IPS-18c (cell line): ENCODE measurements around the gene NISCH.

Experiments
- H3K4me3 ChIP-seq: 2 replicates; pipeline ENCODE4 v1.7.0; 2013; ENCODE audit warnings: low read depth, mild to moderate bottlenecking, low read length, moderate library complexity; ENCODE audit not compliant: insufficient read depth
- H3K9me3 ChIP-seq: one replicate; pipeline ENCODE4 v1.6.1; 2013; ENCODE audit warnings: mild to moderate bottlenecking, low read length, moderate library complexity; ENCODE audit not compliant: control insufficient read depth, insufficient read depth

Gene NISCH

DNA sequence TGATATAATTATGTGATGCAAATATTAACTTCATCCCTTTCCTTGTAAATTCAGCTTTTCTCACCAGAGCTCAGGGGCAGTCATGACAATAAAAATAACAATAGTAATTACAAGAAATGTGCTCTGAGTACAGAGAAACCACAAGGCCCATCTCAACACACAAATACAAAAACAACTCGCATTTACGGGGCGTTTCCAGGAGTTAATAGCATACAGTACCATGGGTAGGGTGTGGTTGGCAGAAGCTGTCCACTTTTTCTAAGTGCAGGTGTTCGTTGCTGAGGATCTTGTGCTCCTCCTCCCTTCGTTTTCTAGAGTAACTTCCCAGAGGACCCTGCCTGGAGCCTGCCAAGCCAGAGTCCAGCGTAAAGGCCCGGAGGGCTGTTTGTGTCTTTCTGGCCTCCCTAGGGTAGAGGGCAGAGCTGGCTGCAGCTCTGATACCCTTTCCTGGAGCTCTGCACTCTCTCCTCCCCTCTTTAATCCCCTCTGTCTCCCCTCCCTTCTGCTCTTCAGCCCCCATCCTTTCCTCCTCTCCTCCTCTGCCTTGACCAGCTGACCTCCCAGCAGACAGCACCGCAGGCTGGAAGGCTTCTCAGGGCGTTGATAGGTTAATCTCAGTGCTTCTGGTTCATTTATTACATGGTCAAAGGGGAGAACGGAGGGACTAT, 21.9 kb upstream of the NISCH start:
- no peaks in the 10 kb centered on the region for H3K9me3 ChIP-seq

DNA sequence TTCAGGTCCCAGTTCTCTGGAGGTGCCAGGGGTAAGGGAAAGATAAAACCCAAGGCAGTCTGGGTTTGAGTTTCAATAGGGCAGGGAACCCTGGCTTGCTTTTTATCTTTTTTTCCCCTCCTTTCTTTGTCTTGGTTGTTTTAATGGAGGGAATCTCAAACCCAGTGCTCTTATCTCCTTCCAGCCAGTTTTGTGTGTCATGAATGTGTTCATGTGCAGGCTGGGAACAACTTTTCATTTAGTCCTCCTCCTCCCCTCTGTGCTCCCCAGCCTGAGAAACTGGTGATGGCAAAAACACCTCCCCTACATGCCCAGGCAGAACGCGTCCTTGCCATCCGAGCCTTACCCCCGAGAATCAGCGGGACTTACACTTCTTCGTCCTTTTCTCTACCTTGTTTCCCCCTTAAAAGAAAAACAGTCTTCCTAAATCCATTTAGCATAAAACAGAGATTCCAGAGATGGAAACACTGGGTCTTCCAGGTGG, 21.4 kb upstream of the NISCH start:
- no peak overlapping the region for H3K4me3 ChIP-seq
- H3K9me3 ChIP-seq: no peaks in the 10 kb centered on the region

More for the DNA sequence above, 21.9 kb upstream of the NISCH start:
- no peak overlapping the region for H3K4me3 ChIP-seq

DNA sequence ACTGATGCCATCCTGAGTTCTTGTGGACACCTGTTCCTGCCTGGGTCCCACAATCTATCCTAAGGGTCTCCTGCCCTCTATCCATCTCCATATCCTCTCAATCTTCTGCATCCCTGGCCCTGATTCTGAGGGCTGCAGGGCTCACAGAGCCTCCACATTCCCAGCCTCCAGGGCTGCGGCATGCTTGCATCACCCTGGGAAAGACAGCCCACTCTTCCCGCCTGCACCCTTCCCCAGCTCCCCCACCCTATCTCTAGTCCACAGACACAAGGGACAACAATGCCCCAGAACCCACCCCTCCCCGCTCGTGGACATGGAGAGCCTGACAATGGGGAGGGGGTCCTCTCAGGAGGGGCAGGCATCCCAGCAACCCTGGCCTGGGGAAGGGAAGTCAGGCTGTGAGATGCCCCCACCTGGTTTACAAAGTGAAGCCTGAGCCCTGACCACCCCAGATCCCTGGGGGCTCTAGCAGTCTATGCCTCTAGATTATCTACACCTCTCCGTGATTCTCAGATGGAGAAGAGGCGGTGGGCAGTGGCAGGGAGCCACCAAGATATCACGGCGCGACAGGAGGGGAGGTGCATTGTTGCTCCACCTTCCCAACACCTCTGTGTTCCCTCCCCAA, 20.8 kb upstream of the NISCH start:
- H3K4me3 ChIP-seq: no peak overlapping the region
- H3K9me3 ChIP-seq: no peaks in the 10 kb centered on the region

DNA sequence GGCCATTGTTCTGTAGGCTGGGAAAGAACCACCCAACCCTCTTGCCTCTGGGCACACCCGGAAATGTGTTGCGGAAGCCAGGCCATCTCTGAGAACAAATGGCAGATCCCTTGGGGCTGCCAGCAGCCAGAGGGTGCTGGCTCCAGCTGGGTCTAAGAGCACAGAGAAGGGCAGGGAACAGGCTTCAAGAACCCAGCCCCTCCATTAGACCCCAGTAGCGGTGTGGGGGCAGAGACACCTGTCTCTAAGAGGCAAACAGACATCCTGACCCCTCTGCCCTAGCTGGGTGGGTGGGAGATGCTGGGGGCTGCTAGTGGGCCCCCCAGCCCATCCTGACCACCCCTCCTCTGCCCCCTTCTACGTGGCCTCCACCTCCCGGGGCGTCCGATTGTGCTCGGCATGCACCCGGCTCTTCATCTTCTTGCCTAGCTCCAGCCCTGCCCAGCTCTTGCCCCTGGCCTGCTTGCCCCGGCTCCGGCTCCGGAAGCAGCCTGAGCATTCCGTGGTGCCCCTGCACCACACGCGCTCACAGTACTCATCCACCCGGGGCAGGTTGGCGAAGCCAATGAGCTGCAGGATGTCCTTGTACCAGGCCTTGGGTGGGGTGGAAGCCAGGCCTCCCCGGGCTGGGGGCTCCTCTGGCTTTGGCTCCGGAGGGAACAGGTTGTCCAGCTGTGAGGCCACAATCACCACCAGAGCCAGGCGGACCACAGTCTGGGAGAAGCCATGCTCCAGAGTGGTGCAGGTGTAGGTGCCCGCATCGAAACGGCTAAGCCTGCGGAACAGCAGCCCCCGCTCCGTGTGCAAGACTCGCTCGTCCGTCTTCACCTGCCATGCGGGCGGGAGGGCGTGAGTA, 19.9 kb upstream of the NISCH start:
- H3K9me3 ChIP-seq: no peaks in the 10 kb centered on the region
- H3K4me3 ChIP-seq: no peak overlapping the region

DNA sequence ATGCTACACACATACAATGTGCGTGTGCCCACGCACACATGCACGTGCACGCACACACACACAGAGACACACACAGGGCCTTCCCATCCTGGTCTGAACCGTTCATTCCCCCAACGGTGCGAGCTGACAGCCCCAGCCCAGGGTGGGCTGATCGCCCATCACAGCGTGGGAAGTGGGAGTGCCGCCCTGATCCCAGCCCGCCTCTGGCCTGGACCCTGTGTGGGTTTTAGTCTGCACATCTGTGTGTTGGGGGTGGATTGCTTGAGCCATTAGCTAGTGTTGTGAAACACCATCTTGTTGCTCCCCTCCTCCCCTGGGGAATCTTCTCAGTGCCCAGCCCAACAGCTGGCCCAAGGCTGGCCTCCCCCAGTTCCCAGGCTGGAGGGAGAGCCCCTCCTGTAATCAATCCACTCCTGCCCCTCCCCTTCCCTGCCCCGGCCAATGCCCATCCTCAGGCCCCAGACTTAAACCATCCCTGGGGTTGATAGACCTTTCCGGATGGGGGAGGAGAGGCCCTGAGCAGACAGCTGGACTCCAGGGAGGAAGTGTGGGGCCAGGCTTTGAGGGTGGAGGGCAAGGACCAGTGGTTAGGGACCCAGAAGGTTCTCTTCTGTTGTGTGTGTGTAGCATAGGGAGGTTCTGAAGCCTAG, 18.8 kb upstream of the NISCH start:
- Histone ChIP-seq H3K9me3 (no peaks in the 10 kb centered on the region), H3K4me3 (no peak overlapping the region)

DNA sequence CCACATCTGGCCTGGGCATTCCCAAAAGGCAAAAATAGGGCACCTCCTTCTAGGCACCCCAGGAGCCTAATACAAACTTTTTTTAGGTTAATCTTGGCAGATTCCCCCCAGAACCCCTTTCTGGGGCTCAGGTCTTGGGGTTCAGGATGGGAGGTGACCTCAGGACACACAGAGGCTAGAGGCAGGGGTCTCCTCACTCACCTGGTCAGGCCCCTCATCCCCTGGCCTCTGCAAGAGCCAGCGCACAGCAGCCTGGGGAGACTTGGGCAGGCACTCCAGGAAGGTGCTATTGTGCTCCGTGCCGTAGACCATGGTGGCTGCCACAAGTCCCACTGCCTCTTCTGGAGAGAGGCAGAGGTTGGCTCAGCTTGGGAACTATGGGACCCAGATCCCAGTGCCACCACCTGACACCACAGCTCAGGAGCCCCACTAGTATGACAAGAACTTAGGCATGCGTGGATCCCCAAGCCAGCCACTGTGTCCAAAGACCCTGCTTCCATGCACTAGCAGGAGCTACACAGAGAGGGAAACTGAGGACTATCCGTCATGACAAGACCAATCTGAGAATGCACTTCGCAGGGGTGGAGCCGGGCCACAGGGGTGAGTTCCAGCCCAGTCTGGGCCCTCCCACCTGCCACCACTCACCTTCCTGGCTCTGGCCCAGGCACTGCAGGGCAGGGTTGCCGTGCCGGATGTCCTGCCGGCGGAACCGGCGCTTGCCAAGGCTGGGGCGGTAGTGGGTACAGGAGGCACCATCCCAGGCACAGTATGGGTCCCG, 17.9 kb upstream of the NISCH start:
- Histone ChIP-seq H3K9me3 (no peaks in the 10 kb centered on the region), H3K4me3 (no peak overlapping the region)

DNA sequence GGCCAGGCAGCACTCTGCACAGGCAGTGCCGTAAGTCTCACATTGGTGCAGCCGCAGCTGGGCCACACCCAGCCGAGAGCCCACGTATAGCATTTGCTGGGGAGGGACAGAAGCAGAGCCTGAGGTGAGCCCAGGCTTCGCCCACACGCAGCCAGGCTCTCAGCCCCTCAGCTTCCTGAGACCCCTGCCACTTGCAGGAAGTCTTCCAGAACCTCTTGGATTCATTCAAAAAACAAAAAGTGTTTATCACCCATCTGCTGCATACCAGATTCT, 17.4 kb upstream of the NISCH start:
- H3K9me3 ChIP-seq: no peaks in the 10 kb centered on the region
- no peak overlapping the region for H3K4me3 ChIP-seq

DNA sequence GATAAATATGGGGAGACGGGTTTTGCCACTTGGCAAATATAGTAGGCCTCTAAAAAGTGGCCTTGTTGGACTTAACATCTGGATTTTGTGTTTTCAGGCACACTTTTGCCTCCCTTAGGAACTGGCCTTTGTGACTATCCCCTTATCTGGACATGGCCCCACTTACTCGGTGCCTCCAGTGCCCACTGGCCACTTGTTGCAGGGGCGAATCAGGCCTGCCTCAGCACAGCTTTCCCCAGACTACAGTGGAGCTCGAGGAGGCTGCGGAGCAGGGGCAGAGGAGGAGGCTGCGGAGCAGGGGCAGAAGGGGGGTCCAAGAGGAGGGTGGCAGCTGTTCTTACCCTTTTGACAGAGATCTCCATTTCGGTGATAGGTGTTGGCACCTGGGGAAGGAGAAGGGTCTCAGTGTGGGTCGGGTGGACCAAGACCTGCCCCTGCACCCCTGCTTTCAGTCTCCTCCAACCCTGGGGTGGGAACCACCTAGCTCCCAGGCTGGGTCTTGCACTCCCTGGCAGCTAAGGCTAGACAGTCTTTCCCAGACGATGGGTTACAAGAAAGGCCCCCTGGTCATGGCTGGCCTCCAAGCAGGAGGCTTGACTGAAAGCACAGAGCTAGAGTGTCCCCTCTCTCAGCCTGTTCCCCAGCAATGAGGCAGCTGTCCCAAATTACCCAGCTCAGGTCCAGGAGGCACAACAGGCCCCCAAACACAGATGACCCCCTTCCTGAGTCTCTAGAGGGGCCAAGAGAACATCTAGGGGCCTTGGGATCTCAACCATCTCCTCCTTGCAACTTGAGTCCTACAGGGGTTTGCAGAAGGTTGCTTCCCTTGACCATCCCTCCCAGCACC, 16.6 kb upstream of the NISCH start:
- no peaks in the 10 kb centered on the region for H3K9me3 ChIP-seq
- H3K4me3 ChIP-seq: no peak overlapping the region

DNA sequence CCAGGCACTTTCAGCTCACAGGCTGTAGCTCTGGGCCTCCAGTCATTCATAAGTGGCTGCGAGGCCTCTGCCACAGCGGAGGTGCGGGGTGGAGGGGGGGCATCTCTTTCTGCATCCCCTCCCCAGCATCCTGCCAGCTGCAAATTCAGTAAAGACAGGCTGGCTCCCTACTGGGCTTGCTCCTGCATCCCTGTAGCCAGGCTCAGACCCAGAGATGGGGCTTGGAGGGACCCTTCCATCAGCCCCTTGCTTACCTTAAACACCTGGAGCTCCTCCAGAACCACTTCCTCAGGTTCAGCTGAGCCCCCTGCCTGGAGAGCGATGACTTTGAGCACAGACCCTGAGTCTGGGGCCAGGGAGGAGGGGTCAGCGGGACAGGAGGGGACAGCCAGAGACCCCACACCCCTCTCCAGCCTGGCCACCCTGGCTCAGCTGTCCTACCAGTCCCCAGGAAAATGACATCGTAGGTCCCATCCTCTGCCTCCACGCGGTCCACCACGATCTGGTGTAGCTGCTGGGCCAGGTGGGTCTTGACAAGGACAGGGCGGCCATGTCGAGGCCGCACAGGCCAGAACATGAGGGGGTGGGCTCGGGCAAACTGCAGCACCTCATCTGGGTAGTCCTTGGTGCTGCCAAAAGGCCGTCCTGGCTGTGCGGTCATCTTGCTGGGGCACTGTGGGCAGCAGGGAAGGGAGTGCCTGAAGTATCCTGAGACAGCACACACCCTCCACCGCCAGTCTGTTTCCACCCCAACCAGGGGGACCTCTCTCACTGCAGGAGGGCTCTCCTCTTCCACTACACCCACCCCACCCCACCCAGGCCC, 15.8 kb upstream of the NISCH start:
- Histone ChIP-seq H3K4me3 (no peak overlapping the region), H3K9me3 (no peaks in the 10 kb centered on the region)

DNA sequence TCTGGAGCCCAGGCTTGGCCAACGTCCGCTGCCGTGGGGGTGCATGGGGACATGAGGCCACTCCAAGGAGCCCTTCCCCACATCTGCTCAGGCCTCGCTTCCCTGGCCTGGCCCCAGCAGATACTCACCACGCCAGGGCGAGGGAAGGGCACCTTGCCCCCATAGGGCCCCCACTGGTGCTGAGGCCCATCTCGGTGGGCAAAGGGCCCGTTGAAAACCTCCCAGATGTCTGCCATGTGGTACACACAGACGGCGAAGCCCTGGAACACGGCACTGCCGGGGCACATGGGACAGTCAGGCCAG, 15.2 kb upstream of the NISCH start:
- H3K9me3 ChIP-seq: no peaks in the 10 kb centered on the region
- no peak overlapping the region for H3K4me3 ChIP-seq

DNA sequence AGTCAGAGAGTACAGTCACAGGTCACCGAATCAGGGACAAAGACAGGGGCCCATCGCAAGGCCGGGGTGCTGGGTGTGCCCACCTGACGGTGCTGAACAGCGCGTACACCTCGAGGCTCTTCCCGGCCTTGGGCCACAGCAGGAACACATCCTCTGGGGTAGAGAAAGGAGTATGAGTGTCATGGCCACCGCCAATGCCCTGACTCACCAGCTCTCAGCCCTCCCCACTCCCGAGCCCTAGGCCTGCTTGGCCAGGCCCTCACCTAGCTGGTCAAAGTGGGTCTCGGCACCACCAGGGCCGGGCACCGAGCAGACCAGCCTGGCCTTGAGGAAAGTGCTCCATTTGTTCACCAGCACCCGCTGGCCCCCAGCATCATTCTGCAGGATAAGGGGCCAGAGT, 14.7 kb upstream of the NISCH start:
- Histone ChIP-seq H3K9me3 (no peaks in the 10 kb centered on the region), H3K4me3 (no peak overlapping the region)

DNA sequence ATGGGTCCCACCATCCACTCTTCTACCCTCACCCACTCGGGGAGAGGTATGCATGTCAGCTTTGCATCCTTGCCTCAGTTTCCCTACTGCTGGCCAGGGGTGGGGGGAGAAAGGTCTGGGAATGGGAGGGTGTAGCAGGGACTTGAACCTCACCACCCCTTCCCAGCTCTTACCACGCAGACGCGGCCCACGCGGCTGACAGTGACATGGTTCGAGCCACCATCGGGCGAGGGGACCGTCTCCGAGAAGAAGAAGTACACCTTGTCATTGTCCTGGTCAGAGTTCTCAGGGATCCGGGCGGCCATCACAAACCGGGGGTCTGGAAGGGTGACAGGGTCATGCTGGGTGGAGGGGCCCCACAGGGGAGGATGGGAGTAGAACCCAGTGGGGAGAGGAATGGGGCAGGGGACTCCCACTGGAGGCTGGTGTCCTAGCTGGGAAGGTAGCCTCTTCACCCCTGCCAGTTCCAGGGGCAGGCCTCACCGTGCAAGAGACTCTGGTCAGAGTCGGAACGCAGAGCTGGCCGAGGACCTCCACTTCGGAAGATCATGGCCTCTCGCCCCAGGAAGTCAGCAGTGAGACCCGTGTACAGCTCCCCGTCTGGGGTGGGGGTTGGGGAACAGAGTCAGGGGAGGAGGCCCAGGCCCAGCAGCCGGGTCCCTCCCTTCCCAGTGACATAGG, 14.2 kb upstream of the NISCH start:
- Histone ChIP-seq H3K9me3 (no peaks in the 10 kb centered on the region), H3K4me3 (no peak overlapping the region)

DNA sequence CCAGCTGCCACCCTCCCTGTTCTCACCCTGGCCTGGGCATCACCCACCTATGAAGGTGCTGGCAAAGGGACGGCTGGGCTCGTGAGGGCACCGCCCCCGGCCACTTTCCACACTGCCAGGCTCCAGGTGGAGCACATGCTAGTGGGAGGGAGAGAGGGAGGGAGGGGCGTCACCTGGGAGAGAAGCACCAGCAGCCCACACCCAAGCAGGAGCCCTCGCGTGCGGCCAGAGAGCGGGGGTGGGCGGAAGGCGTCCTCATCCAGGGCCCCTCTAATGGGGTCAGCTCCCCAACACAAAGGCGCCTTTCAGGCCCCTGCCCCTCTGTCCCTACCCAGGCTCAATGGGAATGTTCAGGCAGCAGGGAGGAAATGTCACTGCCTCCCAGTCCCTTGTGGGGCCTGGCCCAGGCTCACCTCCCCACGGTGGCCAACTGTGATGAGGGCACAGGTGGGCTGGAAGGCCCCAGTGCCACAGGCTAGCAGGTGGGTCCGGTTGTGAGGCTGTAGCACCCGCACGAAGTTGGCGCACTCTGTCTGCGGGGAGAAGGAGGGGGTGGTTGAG, 13.6 kb upstream of the NISCH start:
- Histone ChIP-seq H3K9me3 (peaks cover 1% of the 10 kb centered on the region), H3K4me3 (no peak overlapping the region)

DNA sequence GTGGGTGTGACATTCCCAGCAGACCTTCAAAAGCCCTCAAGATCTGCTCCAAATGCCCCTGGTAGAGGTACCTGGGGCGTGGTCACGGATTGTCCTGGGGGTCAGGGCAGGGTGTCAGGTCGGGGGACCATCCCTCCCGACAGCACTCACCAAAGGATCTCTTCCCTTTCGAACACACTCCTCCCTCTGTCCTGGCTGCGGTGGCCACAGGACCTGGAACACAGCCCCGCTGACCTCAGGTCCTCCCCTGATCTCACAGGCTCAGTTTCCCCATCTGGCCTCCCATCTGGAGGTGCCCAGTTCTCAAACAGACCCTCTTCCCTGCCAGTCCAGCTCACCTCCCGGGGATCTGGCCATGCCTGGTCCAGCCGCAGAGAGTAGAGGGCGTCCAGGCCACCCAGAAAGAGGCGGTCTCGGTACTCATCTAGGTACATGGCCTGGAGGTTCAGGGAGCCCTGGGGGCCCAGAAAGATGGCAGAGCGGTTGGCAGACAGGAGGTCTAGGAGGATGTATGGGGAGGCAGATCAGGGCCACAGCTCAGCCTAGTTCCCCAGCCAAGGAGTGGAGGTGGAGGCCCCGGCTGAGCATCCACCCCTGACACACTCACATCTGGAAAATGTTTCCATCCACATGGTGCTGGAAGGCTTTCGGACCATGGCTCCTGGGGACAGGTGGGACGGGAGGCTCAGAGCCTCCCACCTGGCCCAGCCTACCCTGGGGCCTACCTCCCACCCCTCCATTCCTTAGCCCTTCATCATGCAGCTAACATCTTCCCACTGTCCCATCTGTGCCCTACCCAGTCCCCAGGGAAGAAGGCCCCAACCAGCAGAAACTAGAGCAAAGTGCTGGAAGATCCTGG, 12.8 kb upstream of the NISCH start:
- no peak overlapping the region for H3K4me3 ChIP-seq
- H3K9me3 ChIP-seq: peaks cover 2% of the 10 kb centered on the region
